ENCODE measurements around the gene LETM1.

DNA sequence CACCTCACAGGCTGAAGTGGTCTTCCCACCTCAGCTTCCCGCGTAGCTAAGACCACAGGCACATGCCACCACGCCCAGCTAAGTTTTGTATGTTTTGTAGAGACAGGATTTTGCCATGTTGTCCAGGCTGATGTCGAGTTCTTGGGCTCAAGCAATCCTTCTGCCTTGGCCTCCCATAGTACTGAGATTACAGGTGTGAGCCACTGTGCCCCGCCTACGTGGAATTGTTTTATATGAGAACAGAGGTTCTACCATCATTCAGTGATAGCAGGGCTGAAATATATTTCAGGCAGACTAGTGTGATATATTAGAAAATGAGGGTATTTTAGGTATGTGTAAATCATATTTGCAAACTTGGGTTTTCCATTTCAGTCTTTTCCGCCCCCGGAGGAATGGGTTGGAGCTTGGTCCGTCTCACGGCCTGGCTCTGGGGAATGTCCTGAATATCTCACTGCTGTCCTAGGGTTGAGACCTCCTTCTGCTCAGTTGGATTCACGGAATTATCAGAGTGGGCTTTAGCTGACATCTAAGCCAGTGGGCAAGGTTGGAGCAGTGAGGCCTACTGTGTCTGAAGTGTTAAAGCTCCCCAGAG is 35.1 kb upstream of the LETM1 start:
- TF ChIP-seq, protein P1, sequence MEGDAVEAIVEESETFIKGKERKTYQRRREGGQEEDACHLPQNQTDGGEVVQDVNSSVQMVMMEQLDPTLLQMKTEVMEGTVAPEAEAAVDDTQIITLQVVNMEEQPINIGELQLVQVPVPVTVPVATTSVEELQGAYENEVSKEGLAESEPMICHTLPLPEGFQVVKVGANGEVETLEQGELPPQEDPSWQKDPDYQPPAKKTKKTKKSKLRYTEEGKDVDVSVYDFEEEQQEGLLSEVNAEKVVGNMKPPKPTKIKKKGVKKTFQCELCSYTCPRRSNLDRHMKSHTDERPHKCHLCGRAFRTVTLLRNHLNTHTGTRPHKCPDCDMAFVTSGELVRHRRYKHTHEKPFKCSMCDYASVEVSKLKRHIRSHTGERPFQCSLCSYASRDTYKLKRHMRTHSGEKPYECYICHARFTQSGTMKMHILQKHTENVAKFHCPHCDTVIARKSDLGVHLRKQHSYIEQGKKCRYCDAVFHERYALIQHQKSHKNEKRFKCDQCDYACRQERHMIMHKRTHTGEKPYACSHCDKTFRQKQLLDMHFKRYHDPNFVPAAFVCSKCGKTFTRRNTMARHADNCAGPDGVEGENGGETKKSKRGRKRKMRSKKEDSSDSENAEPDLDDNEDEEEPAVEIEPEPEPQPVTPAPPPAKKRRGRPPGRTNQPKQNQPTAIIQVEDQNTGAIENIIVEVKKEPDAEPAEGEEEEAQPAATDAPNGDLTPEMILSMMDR (IDR thresholded peaks at IDR 0.05): no peak
- TF ChIP-seq POLR2A (IDR thresholded peaks at IDR 0.05): no peak

Data from adrenal gland (tissue), 5 donors.